K562 treated with DMSO at 1 percent for 48 hours (cell line): Measurements from ENCODE around the gene TASOR. TPM values are rescaled to one million over a fixed set of nuclear protein-coding genes. Genes with fewer than 3 reads are reported as not detected.

Experiments used
- total RNA-seq: library from RNA; unstranded; fragments of 300-600 nt; gene quantifications from 2 replicates; pipeline ENCODE4 v1.2.3, GENCODE V29; 2022; ENCODE audit warnings: low replicate concordance; ENCODE audit errors: extremely low read depth

TASOR gene, protein sequence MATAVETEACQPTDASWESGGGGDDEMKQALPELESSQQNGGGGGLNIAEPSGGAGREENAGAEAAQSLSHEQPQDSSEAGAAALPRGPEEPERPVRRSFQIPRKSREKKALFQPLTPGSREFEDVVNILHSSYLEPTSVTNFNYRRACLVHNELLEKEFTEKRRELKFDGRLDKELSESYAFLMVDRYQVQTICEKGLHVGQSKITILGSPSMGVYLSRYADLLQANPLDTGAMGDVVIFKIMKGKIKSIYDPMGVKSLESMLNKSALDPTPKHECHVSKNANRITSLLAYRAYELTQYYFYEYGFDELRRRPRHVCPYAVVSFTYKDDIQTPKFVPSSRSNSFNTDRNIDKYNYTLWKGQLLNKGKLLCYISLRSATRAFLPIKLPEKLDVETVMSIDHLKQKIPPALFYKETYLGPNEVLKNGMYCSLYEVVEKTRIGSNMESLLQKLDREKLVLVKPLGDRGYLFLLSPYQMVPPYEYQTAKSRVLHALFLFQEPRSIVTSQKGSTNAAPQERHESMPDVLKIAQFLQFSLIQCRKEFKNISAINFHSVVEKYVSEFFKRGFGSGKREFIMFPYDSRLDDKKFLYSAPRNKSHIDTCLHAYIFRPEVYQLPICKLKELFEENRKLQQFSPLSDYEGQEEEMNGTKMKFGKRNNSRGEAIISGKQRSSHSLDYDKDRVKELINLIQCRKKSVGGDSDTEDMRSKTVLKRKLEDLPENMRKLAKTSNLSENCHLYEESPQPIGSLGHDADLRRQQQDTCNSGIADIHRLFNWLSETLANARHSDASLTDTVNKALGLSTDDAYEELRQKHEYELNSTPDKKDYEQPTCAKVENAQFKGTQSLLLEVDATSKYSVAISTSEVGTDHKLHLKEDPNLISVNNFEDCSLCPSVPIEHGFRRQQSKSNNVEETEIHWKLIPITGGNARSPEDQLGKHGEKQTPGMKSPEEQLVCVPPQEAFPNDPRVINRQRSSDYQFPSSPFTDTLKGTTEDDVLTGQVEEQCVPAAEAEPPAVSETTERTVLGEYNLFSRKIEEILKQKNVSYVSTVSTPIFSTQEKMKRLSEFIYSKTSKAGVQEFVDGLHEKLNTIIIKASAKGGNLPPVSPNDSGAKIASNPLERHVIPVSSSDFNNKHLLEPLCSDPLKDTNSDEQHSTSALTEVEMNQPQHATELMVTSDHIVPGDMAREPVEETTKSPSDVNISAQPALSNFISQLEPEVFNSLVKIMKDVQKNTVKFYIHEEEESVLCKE (N-terminal part only)
- total RNA-seq, result not detected in 2 replicates

DNA sequence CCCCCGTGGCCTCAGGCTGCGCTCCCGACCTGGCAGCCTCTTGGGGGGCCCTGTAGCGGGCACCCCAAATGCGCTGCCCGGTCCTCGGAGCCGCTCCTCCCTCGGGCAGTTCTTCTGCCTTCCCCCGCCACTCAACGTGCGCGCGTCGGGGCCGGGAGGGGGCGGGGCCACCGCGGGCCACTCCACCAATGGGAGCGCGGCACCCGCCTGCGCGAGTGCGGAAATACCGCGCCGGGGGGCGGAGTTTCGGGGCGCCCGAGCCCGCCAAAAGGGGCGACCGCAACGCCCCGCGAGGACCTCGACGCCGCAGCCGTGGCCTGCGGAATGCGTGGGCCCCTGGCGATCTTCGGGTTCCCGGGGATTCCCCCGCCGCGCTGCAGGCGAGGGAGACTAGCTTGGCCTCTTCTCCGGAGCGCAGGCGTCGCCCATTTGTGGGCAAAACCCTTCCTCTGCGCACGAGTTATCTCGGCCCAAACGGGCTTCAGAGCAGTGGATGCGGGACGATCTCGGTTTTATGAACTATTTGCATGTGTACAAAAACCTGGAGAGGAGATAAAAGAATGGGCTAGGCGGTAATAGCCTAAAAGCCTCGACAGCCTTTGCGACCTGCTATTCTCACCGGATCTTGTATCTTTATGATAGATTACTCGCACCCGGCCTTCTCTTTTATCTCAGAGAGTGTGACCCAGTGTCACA is at the start of gene TASOR:
Gene TASOR (minus strand): TSS at position 144 of the 696 bp plus-strand sequence. CDS start 259 bp downstream, outside the sequence.

Other genes with a start within 250 kb of the TASOR start
- gene ERC2, start 214.8 kb downstream of the TASOR start, total RNA-seq, result not detected in 2 replicates
- gene CCDC66, start 126.1 kb downstream of the TASOR start, total RNA-seq, result not detected in 2 replicates
- gene ARHGEF3, start 118.7 kb upstream of the TASOR start, total RNA-seq, result not detected in 2 replicates